ENCODE data around the gene BLCAP.
"Not testable (repeated sequence)": the region's sequence is repeated elsewhere in the genome, so short reads cannot be mapped to it uniquely, and the experiment has no call there.

BLCAP gene

DNA sequence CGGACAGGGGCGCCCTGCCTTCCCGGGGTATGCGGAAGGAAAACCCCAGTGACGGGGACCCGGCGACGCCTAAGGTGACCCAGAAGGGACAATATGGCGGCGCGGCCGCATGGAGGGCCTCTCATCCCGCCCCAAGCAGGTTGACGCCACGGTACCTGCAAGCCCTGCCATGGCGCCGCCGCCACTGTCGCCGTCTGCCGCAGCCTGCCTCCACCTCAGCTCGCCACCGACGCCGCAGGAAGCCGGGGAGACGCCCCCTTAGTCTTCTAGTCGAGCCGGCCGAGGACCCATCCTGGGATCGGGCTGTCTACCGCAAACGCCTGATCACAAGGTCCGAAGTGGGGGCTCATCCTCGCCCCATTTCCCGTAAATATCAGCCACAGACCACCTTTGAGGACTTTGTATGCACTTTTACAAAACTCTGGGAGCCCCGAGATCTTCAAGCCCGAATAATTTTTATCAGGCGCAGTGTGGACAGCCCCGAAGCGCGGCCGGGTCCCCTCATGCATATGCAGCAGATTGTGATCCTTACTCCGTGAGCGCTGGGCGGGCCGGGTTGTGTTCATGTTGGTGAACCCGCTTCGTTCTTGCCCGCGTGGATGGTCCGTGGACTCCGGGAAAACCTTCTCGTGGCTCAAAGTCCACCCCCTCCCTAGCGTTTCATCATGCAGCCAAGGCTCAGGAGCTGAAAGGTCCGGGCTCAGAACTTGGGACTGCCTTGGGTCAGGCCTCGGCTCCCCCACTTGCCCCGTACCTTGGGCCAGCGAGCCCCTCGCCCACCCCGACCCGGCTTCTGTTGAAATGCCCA lies at the start of gene BLCAP:
TSS of gene BLCAP (minus strand) at position 239 of the 808 bp plus-strand sequence. CDS start 8,702 bp downstream, outside the sequence.
- DNase-seq, result peak; percentile 78

DNA sequence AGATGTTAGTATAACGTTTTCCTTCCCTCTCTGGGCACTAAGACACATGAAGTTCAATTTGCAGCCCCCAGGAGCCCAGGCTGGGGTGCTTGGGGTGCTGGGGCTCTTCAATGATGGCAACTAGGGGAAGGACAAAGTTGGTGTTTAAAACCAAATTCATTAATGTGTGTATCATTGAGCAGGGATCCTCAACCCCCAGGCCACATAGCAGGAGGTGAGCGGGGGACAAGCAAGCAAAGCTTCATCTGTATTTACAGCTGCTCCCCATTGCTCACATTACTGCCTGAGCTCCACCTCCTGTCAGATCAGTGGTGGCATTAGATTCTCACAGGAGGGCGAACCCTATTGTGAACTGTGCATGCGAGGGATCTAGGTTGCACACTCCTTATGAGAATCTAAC lies 49.8 kb upstream of the BLCAP start:
- DNase-seq, result not testable (repeated sequence)

GRCh38 chr20:37576911-37577310 lies 49.2 kb upstream of the BLCAP start:
- DNase-seq, result no peak

DNA sequence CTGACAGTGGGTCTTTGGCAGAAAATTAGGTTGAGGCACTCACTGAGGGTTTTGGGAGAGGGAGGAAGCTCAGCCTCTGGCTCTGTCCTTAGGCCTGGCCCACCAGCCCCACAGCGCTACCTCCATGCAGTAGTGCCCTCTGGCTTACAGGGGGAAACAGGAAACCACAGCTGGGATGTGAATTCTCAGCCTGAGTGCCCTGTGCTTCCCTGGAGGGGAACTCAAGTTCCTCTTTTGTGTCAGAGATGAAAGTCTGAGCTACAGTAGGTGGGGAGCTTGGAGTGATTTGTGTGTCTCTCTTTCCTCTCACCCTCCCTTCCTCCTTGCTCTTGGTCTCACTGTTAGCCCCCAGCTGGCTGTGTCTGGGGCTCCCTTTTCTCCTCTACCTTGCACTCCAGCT lies 48.2 kb upstream of the BLCAP start:
- DNase-seq, result no peak

- DNase-seq, result no peak
These were observed 46.7 kb upstream of the BLCAP start for GRCh38 chr20:37574199-37574890.

DNA sequence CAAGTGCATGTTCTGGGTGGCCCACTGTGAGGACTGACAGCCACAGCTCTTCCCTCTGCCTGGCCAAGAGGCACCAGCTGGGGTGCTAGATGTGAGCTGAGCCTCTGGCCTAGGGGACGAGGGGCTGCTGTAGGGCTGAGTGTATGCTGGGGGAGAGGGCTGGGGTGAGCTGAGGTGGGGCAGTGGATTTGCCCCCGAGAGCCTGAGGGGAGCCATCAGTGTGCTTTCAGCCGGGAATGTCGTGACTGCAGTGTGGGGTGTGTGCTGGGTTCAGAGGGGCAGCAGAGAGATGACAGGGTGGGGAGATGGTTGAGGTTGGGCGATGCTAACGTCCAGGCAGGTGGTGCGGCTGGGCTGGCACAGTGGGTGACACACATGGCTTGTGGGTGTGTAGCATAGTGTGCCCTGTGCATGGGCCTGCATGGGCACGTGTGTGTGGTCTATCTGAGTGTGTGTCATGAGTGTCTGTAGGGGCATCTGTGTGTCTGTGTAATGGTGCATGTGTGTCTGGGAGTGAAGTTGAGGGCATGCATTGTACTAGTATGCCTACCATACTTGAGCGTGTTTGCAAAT lies 46.0 kb upstream of the BLCAP start:
- DNase-seq, result no peak

- DNase-seq, result no peak
These were observed 43.4 kb upstream of the BLCAP start for GRCh38 chr20:37571033-37571432.

DNA sequence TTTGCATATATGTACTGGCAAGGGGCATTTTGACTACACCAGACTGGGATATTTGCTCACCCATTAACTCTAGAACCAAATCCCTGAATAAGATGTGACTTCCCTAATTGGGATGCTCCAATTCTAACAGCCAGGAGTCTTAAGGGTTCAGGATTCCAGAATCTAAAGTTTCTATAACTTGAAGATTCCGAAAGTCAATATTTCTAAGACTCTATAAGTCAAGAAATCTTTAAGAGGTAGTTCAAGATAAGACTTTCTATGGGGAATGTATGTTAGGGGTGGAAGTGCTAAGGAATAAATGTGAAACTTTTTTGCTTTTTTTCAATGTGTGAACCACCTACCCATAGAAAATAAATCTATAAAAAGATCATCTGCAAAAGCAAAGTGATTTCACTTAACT lies 42.7 kb upstream of the BLCAP start:
- no peak for DNase-seq

- DNase-seq, result no peak
These were observed 40.3 kb upstream of the BLCAP start for GRCh38 chr20:37567671-37568588.

GRCh38 chr20:37567331-37567665 lies 39.6 kb upstream of the BLCAP start:
- DNase-seq, result no peak

- no peak for DNase-seq
These were observed 39.1 kb upstream of the BLCAP start for GRCh38 chr20:37566590-37567330.

DNA sequence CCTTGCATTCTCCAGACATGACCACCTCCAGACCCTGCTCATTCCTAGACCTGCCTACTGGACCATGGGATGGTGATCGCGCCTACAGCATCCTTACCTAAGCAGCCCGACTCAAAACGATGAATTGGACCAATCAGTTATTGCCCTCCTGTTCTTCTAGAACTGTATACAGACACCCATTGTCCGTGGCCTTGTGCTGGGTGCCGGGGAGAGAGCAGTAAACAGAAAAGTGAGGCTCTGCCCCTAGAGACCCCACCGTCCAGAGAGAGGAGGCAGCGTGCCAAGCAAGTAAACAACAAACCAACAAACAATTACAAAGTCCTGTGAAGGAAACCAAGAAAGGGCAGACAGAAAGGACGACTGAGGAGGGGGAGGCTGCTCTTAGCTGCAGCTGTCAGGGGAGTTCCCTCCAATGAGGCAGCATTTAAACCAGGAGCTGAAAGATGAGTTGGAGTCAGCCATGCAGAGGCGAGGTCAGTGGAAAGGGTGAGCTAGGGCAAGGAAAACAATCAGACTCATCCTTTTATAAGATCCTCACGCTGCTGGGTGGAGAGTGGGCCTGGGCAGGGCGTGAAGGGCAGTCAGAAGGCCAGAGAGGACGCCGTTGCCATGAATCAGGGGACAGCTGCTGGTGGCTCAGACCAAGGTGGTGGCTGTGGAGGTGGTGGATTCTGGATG lies 37.6 kb upstream of the BLCAP start:
- DNase-seq, result no peak

DNA sequence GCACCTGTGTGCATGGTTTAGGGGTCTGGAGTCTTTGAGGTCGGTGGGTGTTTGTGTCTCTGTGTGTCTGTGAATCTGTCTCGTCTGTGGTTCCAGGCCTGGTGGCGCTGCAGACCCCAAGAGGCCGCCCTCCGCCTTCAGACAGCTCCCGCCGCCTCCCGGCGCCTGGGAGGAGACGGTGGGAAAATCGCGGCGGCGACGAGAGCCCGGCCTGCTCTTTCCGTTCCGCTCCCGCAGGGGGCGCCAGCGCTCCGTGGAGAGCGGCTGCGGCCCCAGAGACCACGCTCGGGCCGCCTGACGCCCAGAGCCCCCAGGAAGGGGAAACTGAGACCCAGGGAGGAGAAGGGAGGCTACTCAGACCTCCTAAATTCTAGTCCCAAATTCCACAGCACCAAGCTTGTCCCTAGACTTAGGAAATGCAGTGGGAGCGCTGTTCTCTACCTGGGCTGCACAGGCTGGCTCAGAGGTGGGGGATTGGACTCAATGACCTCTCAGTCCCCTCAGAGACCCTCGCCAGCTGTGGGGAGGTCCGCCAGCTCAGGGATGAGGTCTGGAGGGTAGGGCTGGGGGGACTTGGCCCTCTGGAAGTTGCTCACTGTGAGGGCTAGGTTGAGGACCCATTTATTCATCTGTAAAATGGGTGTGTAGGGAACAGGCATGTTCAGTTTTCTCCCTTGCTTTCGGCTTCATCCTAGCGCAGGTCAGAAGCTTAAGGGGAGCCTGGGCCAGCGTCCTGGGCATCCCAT lies 36.9 kb upstream of the BLCAP start:
- no peak for DNase-seq

GRCh38 chr20:37564016-37564387 lies 36.3 kb upstream of the BLCAP start:
- DNase-seq, result no peak

- no peak for DNase-seq
These were observed 35.2 kb upstream of the BLCAP start for GRCh38 chr20:37562695-37563480.

DNA sequence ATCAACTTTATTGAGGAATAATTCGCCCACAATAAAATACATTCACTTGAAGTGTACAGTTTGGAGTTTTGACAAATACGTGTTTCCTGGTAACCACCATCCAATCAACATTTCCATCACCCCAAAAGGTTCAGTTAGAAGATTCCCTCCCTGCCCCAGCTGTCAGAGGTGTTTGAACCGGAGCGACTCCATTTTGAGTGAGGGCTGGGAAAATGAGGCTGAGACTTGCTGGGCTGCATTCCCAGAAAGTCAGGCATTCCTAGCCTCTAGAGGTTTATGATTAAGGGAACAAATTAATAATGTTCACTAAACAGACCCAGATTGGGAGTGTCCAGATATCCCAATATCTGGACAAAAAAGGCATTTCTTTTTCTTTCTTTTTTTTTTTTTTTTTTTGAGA lies 33.0 kb upstream of the BLCAP start:
- DNase-seq, result no peak

DNA sequence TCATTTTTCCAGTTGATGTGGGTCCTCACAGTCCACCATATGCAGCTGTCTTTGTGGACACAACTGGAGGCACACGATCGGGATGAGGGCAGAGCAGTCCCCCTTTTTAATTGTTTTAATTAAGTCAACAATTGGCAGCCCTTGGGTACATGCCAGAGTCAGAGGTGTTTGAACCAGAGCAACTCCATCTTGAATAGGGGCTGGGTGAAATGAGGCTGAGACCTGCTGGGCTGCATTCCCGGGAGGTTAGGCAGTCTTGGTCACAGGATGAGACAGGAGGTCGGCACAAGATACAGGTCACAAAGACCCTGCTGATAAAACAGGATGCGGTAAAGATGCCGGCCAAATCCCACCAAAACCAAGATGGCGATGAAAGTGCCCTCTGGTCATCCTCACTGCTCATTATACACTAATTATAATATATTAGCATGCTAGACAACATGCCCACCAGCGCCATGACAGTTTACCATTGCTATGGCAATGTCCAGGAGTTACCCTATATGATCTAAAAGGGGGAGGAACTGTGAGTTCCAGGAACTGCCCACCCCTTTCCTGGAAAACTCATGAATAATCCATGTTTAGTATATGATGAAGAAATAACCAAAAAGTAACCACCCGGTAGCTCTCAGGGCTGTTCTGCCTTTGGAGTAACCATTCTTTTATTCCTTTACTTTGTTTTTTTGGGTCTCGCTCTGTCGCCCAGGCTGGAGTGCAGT lies 31.8 kb upstream of the BLCAP start:
- no peak for DNase-seq

DNA sequence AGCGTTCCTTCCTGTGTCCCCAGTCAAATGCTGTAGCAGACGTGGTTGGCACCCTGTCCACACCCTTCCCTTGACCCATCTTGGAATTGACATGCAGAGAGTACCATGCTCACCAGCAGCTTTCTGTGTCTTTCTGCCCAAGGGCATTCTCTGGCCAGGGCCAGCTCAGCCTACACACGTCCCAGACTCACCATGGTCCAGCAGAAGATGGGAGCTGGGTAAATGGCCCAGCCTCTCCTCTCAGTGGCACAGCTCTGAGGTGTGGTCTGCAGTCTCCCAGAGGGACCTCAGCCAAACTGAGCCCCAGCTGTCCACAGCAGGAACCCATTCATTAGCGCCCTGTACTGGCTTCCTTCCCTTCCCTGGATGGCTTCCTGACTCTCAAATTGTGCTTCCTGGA lies 31.1 kb upstream of the BLCAP start:
- no peak for DNase-seq

GRCh38 chr20:37558306-37558705 lies 30.6 kb upstream of the BLCAP start:
- DNase-seq, result no peak

GRCh38 chr20:37556538-37556937 lies 28.9 kb upstream of the BLCAP start:
- no peak for DNase-seq
